Measurements from ENCODE around the gene TULP4.
"Not testable (repeated sequence)": the region's sequence is repeated elsewhere in the genome, so short reads cannot be mapped to it uniquely, and the experiment has no call there.

The TULP4 gene

GRCh38 chr6:158524311-158524710, 212.0 kb downstream of the TULP4 start:
- no peak for DNase-seq (ENCODE audit: low spot score)
- TF ChIP-seq, protein P1, sequence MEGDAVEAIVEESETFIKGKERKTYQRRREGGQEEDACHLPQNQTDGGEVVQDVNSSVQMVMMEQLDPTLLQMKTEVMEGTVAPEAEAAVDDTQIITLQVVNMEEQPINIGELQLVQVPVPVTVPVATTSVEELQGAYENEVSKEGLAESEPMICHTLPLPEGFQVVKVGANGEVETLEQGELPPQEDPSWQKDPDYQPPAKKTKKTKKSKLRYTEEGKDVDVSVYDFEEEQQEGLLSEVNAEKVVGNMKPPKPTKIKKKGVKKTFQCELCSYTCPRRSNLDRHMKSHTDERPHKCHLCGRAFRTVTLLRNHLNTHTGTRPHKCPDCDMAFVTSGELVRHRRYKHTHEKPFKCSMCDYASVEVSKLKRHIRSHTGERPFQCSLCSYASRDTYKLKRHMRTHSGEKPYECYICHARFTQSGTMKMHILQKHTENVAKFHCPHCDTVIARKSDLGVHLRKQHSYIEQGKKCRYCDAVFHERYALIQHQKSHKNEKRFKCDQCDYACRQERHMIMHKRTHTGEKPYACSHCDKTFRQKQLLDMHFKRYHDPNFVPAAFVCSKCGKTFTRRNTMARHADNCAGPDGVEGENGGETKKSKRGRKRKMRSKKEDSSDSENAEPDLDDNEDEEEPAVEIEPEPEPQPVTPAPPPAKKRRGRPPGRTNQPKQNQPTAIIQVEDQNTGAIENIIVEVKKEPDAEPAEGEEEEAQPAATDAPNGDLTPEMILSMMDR (conservative IDR thresholded peaks at IDR 0.05; ENCODE audit: low read depth) = no peak
- ChIA-PET CTCF (no interaction called here), POLR2A (ENCODE audit: low non-redundant PET) (no interaction called here)
- H3K27ac ChIP-seq = no peak overlapping the region

- DNase-seq (ENCODE audit: low spot score); CTCF ChIA-PET; H3K27ac ChIP-seq; POLR2A ChIA-PET (ENCODE audit: low non-redundant PET): not testable (repeated sequence)
Observed at GRCh38 chr6:158527858-158528257, 215.6 kb downstream of the TULP4 start.

- H3K27ac ChIP-seq = no peak overlapping the region
- TF ChIP-seq, protein P1 (conservative IDR thresholded peaks at IDR 0.05; ENCODE audit: low read depth) = no peak
- POLR2A ChIA-PET (ENCODE audit: low non-redundant PET) = no interaction called here
- no peak for DNase-seq (ENCODE audit: low spot score)
- CTCF ChIA-PET = no interaction called here
Observed at GRCh38 chr6:158528826-158529225, 216.6 kb downstream of the TULP4 start.

DNA sequence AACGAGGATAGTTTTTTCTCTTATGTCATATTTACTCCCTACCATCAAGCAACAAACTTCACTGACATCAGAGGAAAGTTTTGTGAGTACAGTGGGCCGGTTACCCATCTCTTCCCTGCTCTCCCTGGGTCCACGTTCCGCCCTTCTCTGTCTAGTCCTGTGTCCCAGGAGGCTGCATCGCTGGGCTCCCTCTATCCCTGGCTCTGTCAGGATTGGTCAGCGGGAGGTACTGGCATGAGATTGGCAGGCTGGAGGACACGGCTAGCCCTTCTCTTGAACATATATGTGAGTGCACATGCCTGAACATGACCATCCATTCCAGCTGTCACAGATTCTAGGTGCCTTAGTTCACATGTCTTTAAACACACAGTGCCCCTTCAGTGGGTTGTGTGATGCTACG, 217.4 kb downstream of the TULP4 start:
- no peak overlapping the region for H3K27ac ChIP-seq
- CTCF ChIA-PET = no interaction called here
- POLR2A ChIA-PET (ENCODE audit: low non-redundant PET) = no interaction called here
- TF ChIP-seq, protein P1 (conservative IDR thresholded peaks at IDR 0.05; ENCODE audit: low read depth) = no peak
- no peak for DNase-seq (ENCODE audit: low spot score)

DNA sequence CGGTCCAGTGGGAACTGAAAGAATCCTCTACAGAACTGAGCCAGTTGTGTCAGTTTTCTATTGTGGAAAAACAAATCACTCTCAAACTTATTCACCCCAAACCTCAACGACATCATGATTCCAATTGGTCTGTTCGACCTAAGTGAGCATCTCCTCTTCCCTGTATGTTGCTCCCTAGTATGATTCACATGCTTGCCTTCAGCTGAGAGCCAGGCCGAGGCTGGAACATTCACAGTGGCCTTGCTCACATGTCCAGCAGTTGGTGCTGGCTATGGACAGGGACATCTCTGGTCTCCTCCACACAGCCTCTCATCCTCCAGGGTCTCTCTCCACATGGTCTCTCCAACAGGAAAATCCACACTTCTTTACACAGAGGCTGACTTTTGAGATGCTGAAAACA, 219.3 kb downstream of the TULP4 start:
- no peak overlapping the region for H3K27ac ChIP-seq
- CTCF ChIA-PET = no interaction called here
- DNase-seq (ENCODE audit: low spot score) = no peak
- POLR2A ChIA-PET (ENCODE audit: low non-redundant PET) = no interaction called here
- TF ChIP-seq, protein P1 (conservative IDR thresholded peaks at IDR 0.05; ENCODE audit: low read depth) = no peak

GRCh38 chr6:158531970-158532369, 219.7 kb downstream of the TULP4 start:
- CTCF ChIA-PET = no interaction called here
- no peak overlapping the region for H3K27ac ChIP-seq
- POLR2A ChIA-PET (ENCODE audit: low non-redundant PET) = no interaction called here
- no peak for DNase-seq (ENCODE audit: low spot score)
- TF ChIP-seq, protein P1 (conservative IDR thresholded peaks at IDR 0.05; ENCODE audit: low read depth) = no peak

DNA sequence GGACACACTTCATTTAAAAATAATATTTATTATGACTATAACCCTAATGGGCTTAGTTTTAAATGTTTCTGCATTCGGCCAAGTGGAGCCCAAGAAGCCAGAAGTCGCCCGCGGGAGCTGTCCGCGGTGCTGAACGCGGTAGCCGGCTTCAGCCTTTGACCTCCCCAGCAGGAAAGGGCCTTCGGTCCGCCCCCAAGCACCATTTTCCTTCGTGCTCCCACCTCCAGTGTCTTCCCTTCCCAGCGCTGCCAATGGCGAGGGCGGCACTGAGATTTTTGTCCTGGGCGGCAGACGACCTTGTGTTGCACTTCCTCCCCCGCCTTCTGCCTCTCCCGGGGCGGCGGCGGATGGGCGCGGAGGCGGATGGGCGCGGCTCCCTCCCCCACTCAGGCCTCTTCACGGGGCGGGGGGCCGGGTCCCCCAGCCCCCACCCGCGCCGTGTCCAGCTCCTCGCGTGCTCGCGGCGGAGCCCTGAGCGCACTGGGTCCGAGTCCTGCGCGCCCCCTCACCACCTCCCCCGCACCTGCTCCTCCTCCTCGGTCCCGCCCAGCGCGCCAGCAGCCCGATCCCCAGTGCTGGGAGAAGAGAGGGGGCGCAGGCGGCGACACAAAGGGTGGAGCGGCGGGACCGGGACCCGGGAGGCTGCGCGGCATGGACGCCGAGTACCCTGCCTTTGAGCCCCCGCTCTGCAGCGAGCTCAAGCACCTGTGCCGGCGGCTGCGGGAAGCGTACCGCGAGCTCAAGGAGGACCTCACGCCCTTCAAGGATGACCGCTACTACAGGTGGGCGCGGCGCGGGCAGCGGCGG, 224.0 kb downstream of the TULP4 start:
- H3K27ac ChIP-seq = no peak overlapping the region
- ChIA-PET CTCF (interaction anchor here (0.6 to 1.6 kb wide), 3 partner anchors 313 to 542 kb away, joined by 3 to 5 read pairs (median 4); no protein-coding TSS in a partner anchor), POLR2A (ENCODE audit: low non-redundant PET) (no interaction called here)
- TF ChIP-seq, protein P1 (conservative IDR thresholded peaks at IDR 0.05; ENCODE audit: low read depth) = no peak
- peak; percentile 76 for DNase-seq (ENCODE audit: low spot score)
